T-helper 22 cell (primary cell): ENCODE data around the gene SECTM1.
"Not testable (repeated sequence)": the region's sequence is repeated elsewhere in the genome, so short reads cannot be mapped to it uniquely, and the experiment has no call there.

Experiments
- DNase-seq: peaks from one replicate; pipeline ENCODE4 v3.0.0-alpha.2; 2020; ENCODE audit warnings: low read depth

The SECTM1 gene

GRCh38 chr17:82347994-82348393 lies 14.4 kb upstream of the SECTM1 start:
- not testable (repeated sequence) for DNase-seq

GRCh38 chr17:82346342-82347300 lies 13.1 kb upstream of the SECTM1 start:
- no peak for DNase-seq

DNA sequence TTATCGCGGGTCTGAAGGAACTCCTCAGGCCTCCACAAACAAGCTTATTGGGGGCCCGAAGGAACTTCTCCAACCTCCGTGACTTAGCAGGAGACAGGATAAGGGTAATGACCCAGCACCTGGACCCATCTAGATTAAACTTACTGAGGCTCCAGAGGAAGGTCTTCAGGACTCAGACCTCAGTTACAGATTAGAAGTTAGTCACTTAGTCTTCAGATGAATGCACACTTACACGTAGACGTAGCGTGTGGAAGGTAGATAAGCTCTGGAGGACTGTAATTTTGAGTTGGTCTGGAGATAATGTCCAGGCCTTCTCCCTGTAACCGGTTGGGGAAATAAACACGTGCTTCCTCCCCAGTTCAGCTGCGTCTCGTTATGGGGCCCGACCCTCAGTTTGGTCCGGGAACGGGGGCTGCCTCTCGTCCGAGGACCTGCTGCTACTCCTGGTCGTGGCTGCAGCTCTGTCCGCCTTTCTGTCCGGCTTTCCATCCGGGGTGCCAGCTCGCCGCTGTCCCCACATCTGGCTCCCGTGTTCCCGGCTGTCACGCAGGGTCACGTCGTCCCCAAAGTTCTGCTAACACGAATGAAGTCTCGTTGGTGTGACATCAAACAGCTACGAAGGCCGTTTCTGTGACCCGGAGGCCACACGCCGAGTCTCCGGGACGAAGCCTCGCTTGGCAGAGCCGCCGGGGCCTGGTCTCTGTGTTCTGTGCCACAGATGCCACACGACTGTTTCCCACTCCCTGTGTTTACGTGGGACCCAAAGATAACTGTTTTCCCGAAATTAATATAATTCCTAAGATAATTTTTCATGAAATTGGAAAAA lies 11.8 kb upstream of the SECTM1 start:
- no peak for DNase-seq

GRCh38 chr17:82344175-82344907 lies 10.8 kb upstream of the SECTM1 start:
- no peak for DNase-seq

GRCh38 chr17:82343560-82343959 lies 10.0 kb upstream of the SECTM1 start:
- no peak for DNase-seq

- no peak for DNase-seq
Observed at GRCh38 chr17:82342361-82343079, 9.0 kb upstream of the SECTM1 start.

- no peak for DNase-seq
Observed at GRCh38 chr17:82339634-82340580, 6.3 kb upstream of the SECTM1 start.

GRCh38 chr17:82338858-82339633 lies 5.5 kb upstream of the SECTM1 start:
- DNase-seq: no peak

DNA sequence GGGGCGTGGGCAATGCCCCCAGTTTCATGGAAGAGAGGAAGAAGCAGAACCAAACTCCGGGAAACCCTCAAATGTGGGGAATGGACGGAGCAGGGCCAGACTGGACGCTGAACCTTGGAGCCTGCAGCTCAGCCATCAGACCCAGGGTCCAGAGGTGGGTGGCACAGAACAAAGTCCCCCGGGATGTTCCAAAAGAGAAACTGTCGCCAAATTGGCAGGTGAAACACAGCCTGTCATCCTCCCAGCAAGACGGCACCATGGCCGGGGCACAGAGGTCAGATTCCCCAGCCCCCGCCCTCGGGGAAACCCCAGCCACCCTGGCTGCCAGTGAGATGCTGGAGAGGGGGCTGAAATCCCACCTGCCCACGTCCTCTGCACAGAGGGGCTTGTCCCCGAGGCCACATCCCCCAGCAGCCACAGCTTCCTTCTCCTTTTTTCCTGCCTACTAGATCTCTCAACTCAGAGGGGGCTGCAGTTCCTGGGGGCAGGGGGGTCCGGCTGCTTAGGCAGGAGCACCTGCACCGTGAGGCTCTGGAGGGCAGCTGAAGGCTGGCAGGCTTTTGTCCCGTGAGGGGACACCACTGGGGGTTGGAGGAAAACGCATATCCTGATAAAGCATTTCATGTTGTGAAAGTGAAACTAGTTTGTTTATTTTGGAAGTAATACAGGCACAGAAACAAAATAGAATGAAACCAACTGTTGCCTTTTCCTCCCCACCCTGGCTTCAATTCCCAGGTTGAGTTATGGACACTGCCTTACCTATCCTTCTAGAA lies 1.2 kb upstream of the SECTM1 start:
- DNase-seq: no peak

- no peak for DNase-seq
Observed at GRCh38 chr17:82334204-82334621, 647 bp upstream of the SECTM1 start.

- DNase-seq: no peak
Observed at GRCh38 chr17:82332669-82333278, 792 bp downstream of the SECTM1 start.

DNA sequence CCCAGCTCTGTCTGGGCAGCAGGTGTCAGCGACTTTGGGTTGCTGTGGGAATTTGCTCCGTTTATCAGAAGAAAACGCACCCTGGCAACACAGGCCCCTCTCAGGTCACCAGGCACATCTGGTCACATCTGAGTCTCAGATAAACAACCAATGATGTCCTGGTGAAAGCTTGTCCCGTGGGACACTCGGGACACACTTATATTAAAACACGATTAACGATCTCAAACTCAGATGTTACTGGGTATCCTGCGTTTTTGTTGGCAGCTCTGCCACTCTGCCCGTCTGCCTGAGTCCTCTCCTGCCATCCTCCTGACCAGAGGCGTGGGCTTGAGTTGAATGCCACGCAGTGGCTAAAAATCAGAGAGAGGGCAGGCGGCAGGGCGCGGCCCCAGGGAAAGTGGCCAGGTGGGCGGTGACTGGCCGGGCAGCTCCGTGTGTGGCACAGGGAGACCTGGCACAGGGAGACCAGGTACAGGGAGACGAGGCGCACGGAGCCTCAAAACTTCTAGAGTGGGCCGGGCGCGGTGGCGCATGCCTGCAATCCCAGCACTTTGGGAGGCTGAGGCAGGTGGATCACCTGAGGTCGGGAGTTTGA lies 2.1 kb downstream of the SECTM1 start:
- no peak for DNase-seq

GRCh38 chr17:82330322-82331239 lies 3.0 kb downstream of the SECTM1 start:
- DNase-seq: no peak

GRCh38 chr17:82329683-82330321 lies 3.8 kb downstream of the SECTM1 start:
- no peak for DNase-seq

GRCh38 chr17:82328994-82329507 lies 4.5 kb downstream of the SECTM1 start:
- no peak for DNase-seq
